NCI-H128 (cell line): ENCODE data around the gene AHNAK.
"Not testable (repeated sequence)": the region's sequence is repeated elsewhere in the genome, so short reads cannot be mapped to it uniquely, and the experiment has no call there.

Experiments used
- DNase-seq: peaks from one replicate; lab custom pipeline; 2025; ENCODE audit not compliant: unreplicated experiment; lab: John Stamatoyannopoulos, UW

Gene AHNAK

GRCh38 chr11:62393061-62393611, 153.5 kb downstream of the AHNAK start:
- no peak for DNase-seq

GRCh38 chr11:62392506-62392905, 154.1 kb downstream of the AHNAK start:
- no peak for DNase-seq

GRCh38 chr11:62391642-62392425, 154.8 kb downstream of the AHNAK start:
- DNase-seq: no peak

GRCh38 chr11:62390722-62391121, 155.9 kb downstream of the AHNAK start:
- DNase-seq: no peak

GRCh38 chr11:62390237-62390636, 156.4 kb downstream of the AHNAK start:
- DNase-seq: no peak

- DNase-seq: no peak
Measured at GRCh38 chr11:62388999-62389398, 157.6 kb downstream of the AHNAK start.

- DNase-seq: no peak
Measured at GRCh38 chr11:62387381-62387780, 159.2 kb downstream of the AHNAK start.

- not testable (repeated sequence) for DNase-seq
Measured at GRCh38 chr11:62386083-62386482, 160.5 kb downstream of the AHNAK start.

- DNase-seq: no peak
Measured at GRCh38 chr11:62383822-62384221, 162.8 kb downstream of the AHNAK start.
